ENCODE results near the gene ARMC3. TPM values are rescaled to one million over a fixed set of nuclear protein-coding genes. Genes with fewer than 3 reads are reported as not detected.

ARMC3 gene
- total RNA-seq, 5 donors from 2014 or later (not counting 1 experiment from before 2014, with no cell fraction given), result not detected

- Mint-ChIP-seq H3K27ac (no peak overlapping the region), H3K27me3 (peaks cover 39 to 58% of the 10 kb centered on the region in 2 donors), H3K4me3 (no peak overlapping the region), H3K4me1 (no peaks in the 10 kb centered on the region), H3K9me3 (no peaks in the 10 kb centered on the region), H3K36me3 (no peaks in the 10 kb centered on the region)
- Histone ChIP-seq H3K9me3 (no peaks in the 10 kb centered on the region), H3K36me3 (ENCODE audit: control insufficient read depth in 2 of 2, extremely low read depth in 1 of 2, insufficient read depth in 1 of 2, low read length in 1 of 2) (no peaks in the 10 kb centered on the region), H3K4me3 (ENCODE audit: control insufficient read depth in 1 of 2, extremely low read depth in 1 of 2, low read length in 1 of 2) (no peak overlapping the region), H3K27me3 (replicated peaks in 1 of 2; ENCODE audit: control insufficient read depth in 2 of 2, extremely low read depth in 1 of 2, insufficient read depth in 2 of 2, low read length in 1 of 2) (peaks cover 0 to 25% of the 10 kb centered on the region in 2 experiments), H3K4me1 (ENCODE audit: control insufficient read depth in 1 of 2, extremely low read depth in 1 of 2, insufficient read depth in 2 of 2, low read length in 2 of 2) (no peaks in the 10 kb centered on the region), H3K27ac (ENCODE audit: low read length) (no peak overlapping the region)
- POLR2A ChIA-PET, result no interaction called here
- CTCF ChIA-PET, result interaction anchor here in 1 of 2 donors (0.6 kb wide), 2 partner anchors 432 to 1569 kb away, joined by 3 to 4 read pairs; no protein-coding TSS in a partner anchor
- no peak for DNase-seq
- WGBS (ENCODE audit: insufficient coverage), result 97% methylated on average over 3 of the region's 12 CpGs
- no peak for ATAC-seq (replicated peaks in 1 of 4)
These were observed 77.3 kb downstream of the ARMC3 start for GRCh38 chr10:23005150-23005549.

GRCh38 chr10:23013581-23014335 lies 85.9 kb downstream of the ARMC3 start:
- Mint-ChIP-seq H3K27ac (no peak overlapping the region), H3K36me3 (no peaks in the 10 kb centered on the region), H3K4me3 (no peak overlapping the region), H3K9me3 (no peaks in the 10 kb centered on the region), H3K27me3 (peaks cover 14 to 25% of the 10 kb centered on the region in 2 donors), H3K4me1 (no peaks in the 10 kb centered on the region)
- Histone ChIP-seq H3K4me1 (ENCODE audit: control insufficient read depth in 1 of 2, extremely low read depth in 1 of 2, insufficient read depth in 2 of 2, low read length in 2 of 2) (no peaks in the 10 kb centered on the region), H3K4me3 (ENCODE audit: control insufficient read depth in 1 of 2, extremely low read depth in 1 of 2, low read length in 1 of 2) (no peak overlapping the region), H3K36me3 (ENCODE audit: control insufficient read depth in 2 of 2, extremely low read depth in 1 of 2, insufficient read depth in 1 of 2, low read length in 1 of 2) (no peaks in the 10 kb centered on the region), H3K9me3 (no peaks in the 10 kb centered on the region), H3K27me3 (replicated peaks in 1 of 2; ENCODE audit: control insufficient read depth in 2 of 2, extremely low read depth in 1 of 2, insufficient read depth in 2 of 2, low read length in 1 of 2) (peaks cover 0 to 9% of the 10 kb centered on the region in 2 experiments), H3K27ac (ENCODE audit: low read length) (no peak overlapping the region)
- ChIA-PET CTCF (no interaction called here), POLR2A (interaction anchor here in 1 of 2 donors (0.7 kb wide), 1 partner anchor 230 kb away, joined by 3 read pairs; no protein-coding TSS in a partner anchor)
- ATAC-seq (replicated peaks in 1 of 4) (no peak), DNase-seq (no peak)
- WGBS (ENCODE audit: insufficient coverage), result no CpG with 5 or more reads among the region's 3 CpGs

DNA sequence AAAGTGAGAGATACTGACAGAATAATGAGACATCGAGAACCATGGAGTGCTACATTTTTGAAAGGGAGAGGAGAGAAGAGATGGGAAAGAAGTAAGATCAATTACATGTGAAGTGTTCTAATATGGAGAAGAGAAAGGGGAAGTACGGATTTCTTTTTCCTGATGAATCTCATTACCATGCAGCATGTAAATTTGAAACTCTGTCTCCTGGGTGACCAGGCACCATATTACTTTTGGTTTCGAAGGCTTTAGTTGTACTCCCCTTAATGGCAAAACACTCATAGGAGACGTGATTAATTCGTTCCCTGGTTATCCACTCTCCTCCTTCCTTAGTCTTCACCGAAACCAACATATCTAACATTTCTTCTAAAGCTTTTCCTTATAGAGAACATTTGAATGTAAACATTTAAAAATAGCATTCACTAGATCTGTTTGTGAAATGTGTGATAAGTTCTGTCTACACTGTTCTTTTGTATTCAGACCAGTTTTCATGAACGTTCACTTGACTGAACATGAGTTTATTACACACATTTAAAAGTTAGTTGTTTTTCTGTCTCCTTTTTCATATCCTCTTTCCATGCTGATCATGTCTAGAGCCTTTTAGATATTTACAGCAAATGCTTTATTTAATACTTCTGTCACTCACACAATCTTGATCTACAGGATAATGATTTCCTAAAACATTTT lies 87.3 kb downstream of the ARMC3 start:
- no peak overlapping the region for H3K27ac ChIP-seq (ENCODE audit: low read length)
- Mint-ChIP-seq H3K9me3 (no peaks in the 10 kb centered on the region), H3K27me3 (peaks cover 14 to 20% of the 10 kb centered on the region in 2 donors)

GRCh38 chr10:23016636-23017035 lies 88.8 kb downstream of the ARMC3 start:
- Histone ChIP-seq H3K36me3 (ENCODE audit: control insufficient read depth in 2 of 2, extremely low read depth in 1 of 2, insufficient read depth in 1 of 2, low read length in 1 of 2) (no peaks in the 10 kb centered on the region), H3K9me3 (peaks cover 2% of the 10 kb centered on the region), H3K4me1 (ENCODE audit: control insufficient read depth in 1 of 2, extremely low read depth in 1 of 2, insufficient read depth in 2 of 2, low read length in 2 of 2) (no peaks in the 10 kb centered on the region), H3K27ac (ENCODE audit: low read length) (no peak overlapping the region), H3K27me3 (replicated peaks in 1 of 2; ENCODE audit: control insufficient read depth in 2 of 2, extremely low read depth in 1 of 2, insufficient read depth in 2 of 2, low read length in 1 of 2) (peaks cover 0 to 4% of the 10 kb centered on the region in 2 experiments), H3K4me3 (ENCODE audit: control insufficient read depth in 1 of 2, extremely low read depth in 1 of 2, low read length in 1 of 2) (no peak overlapping the region)
- ChIA-PET POLR2A (no interaction called here), CTCF (no interaction called here)
- no peaks in the 10 kb centered on the region for H3K36me3 Mint-ChIP-seq
- H3K27ac Mint-ChIP-seq, result no peak overlapping the region
- no peak overlapping the region for H3K4me3 Mint-ChIP-seq
- no peaks in the 10 kb centered on the region for H3K4me1 Mint-ChIP-seq
- ATAC-seq (replicated peaks in 1 of 4) (no peak), DNase-seq (no peak)
- WGBS (ENCODE audit: insufficient coverage), result no CpG with 5 or more reads among the region's 3 CpGs
- H3K27me3 Mint-ChIP-seq, result peaks cover 19 to 24% of the 10 kb centered on the region in 2 donors
- peaks cover 0 to 2% (median 2%) of the 10 kb centered on the region in 3 donors for H3K9me3 Mint-ChIP-seq

More for the DNA sequence above, 87.3 kb downstream of the ARMC3 start:
- WGBS (ENCODE audit: insufficient coverage), result 90% methylated on average over 1 of the region's 7 CpGs
- Mint-ChIP-seq H3K36me3 (no peaks in the 10 kb centered on the region), H3K27ac (no peak overlapping the region), H3K4me1 (no peaks in the 10 kb centered on the region), H3K4me3 (no peak overlapping the region)
- CTCF ChIA-PET, result no interaction called here
- ATAC-seq (replicated peaks in 1 of 4) (no peak), DNase-seq (no peak)
- H3K9me3 ChIP-seq, result no peaks in the 10 kb centered on the region
- no peaks in the 10 kb centered on the region for H3K4me1 ChIP-seq (ENCODE audit: control insufficient read depth in 1 of 2, extremely low read depth in 1 of 2, insufficient read depth in 2 of 2, low read length in 2 of 2)
- no peaks in the 10 kb centered on the region for H3K36me3 ChIP-seq (ENCODE audit: control insufficient read depth in 2 of 2, extremely low read depth in 1 of 2, insufficient read depth in 1 of 2, low read length in 1 of 2)
- peaks cover 0 to 3% of the 10 kb centered on the region in 2 experiments for H3K27me3 ChIP-seq (replicated peaks in 1 of 2; ENCODE audit: control insufficient read depth in 2 of 2, extremely low read depth in 1 of 2, insufficient read depth in 2 of 2, low read length in 1 of 2)
- no peak overlapping the region for H3K4me3 ChIP-seq (ENCODE audit: control insufficient read depth in 1 of 2, extremely low read depth in 1 of 2, low read length in 1 of 2)
- POLR2A ChIA-PET, result no interaction called here

GRCh38 chr10:23019633-23020032 lies 91.8 kb downstream of the ARMC3 start:
- Mint-ChIP-seq H3K27me3 (peaks cover 33 to 37% of the 10 kb centered on the region in 2 donors), H3K4me3 (no peak overlapping the region), H3K9me3 (peaks cover 5 to 21% (median 10%) of the 10 kb centered on the region in 3 donors), H3K27ac (no peak overlapping the region), H3K4me1 (no peaks in the 10 kb centered on the region), H3K36me3 (no peaks in the 10 kb centered on the region)
- Histone ChIP-seq H3K36me3 (ENCODE audit: control insufficient read depth in 2 of 2, extremely low read depth in 1 of 2, insufficient read depth in 1 of 2, low read length in 1 of 2) (no peaks in the 10 kb centered on the region), H3K9me3 (peaks cover 2% of the 10 kb centered on the region), H3K4me3 (ENCODE audit: control insufficient read depth in 1 of 2, extremely low read depth in 1 of 2, low read length in 1 of 2) (no peak overlapping the region), H3K27me3 (replicated peaks in 1 of 2; ENCODE audit: control insufficient read depth in 2 of 2, extremely low read depth in 1 of 2, insufficient read depth in 2 of 2, low read length in 1 of 2) (peaks cover 0 to 13% of the 10 kb centered on the region in 2 experiments), H3K27ac (ENCODE audit: low read length) (no peak overlapping the region), H3K4me1 (ENCODE audit: control insufficient read depth in 1 of 2, extremely low read depth in 1 of 2, insufficient read depth in 2 of 2, low read length in 2 of 2) (no peaks in the 10 kb centered on the region)
- no peak for DNase-seq
- 66% methylated on average over 4 of the region's 6 CpGs for WGBS (ENCODE audit: insufficient coverage)
- CTCF ChIA-PET, result interaction anchor here in 1 of 2 donors (0.6 kb wide), 1 partner anchor 1353 kb away, joined by 3 read pairs; no protein-coding TSS in a partner anchor
- ATAC-seq (replicated peaks in 1 of 4), result no peak
- POLR2A ChIA-PET, result no interaction called here

GRCh38 chr10:23021430-23021829 lies 93.6 kb downstream of the ARMC3 start:
- Mint-ChIP-seq H3K4me3 (no peak overlapping the region), H3K9me3 (peaks cover 5 to 23% (median 15%) of the 10 kb centered on the region in 3 donors), H3K27ac (no peak overlapping the region), H3K27me3 (peaks cover 43% of the 10 kb centered on the region in 2 donors), H3K36me3 (no peaks in the 10 kb centered on the region), H3K4me1 (no peaks in the 10 kb centered on the region)
- CTCF ChIA-PET, result no interaction called here
- Histone ChIP-seq H3K4me1 (ENCODE audit: control insufficient read depth in 1 of 2, extremely low read depth in 1 of 2, insufficient read depth in 2 of 2, low read length in 2 of 2) (no peaks in the 10 kb centered on the region), H3K9me3 (peaks cover 2% of the 10 kb centered on the region), H3K27me3 (replicated peaks in 1 of 2; ENCODE audit: control insufficient read depth in 2 of 2, extremely low read depth in 1 of 2, insufficient read depth in 2 of 2, low read length in 1 of 2) (peaks cover 0 to 13% of the 10 kb centered on the region in 2 experiments), H3K36me3 (ENCODE audit: control insufficient read depth in 2 of 2, extremely low read depth in 1 of 2, insufficient read depth in 1 of 2, low read length in 1 of 2) (no peaks in the 10 kb centered on the region), H3K4me3 (ENCODE audit: control insufficient read depth in 1 of 2, extremely low read depth in 1 of 2, low read length in 1 of 2) (no peak overlapping the region), H3K27ac (ENCODE audit: low read length) (no peak overlapping the region)
- POLR2A ChIA-PET, result no interaction called here
- WGBS (ENCODE audit: insufficient coverage), result 100% methylated on average over 1 of the region's 2 CpGs
- no peak for ATAC-seq (replicated peaks in 1 of 4)
- DNase-seq, result no peak

All from T-cell (primary cell).